OCI-LY1 (cell line): Measurements from ENCODE around the gene HIRA.
A peak's percentile ranks its signal among the peaks of the same experiment; 100 is the strongest.

Experiments used
- H2AFZ ChIP-seq: fragments of 200-600 bp; sonication (generic), shearing (Covaris generic); 2 replicates; pipeline ENCODE4 v1.6.0; 2014; ENCODE audit warnings: antibody characterized with exemption, mild to moderate bottlenecking, low read length
- H3F3A ChIP-seq: fragments of 200-600 bp; sonication (generic), shearing (Covaris generic); 2 replicates; pipeline ENCODE4 v1.6.0; 2014; ENCODE audit warnings: mild to moderate bottlenecking, antibody characterized with exemption, low read length, moderate library complexity; ENCODE audit not compliant: insufficient read depth
- H3K27ac ChIP-seq: fragments of 200-600 bp; sonication (generic); 2 replicates; pipeline ENCODE4 v1.5.1; 2014; ENCODE audit warnings: low read length, mixed run types, mild to moderate bottlenecking, low read depth; ENCODE audit not compliant: poor library complexity, severe bottlenecking
- H3K27me3 ChIP-seq: fragments of 200-600 bp; sonication (generic); 2 replicates; pipeline ENCODE4 v1.6.0; 2014; ENCODE audit warnings: antibody characterized with exemption, mild to moderate bottlenecking, low read length, moderate library complexity; ENCODE audit not compliant: insufficient read depth
- H3K36me3 ChIP-seq: fragments of 200-600 bp; sonication (generic); 2 replicates; pipeline ENCODE4 v1.6.1; 2014; ENCODE audit warnings: mild to moderate bottlenecking, antibody characterized with exemption, low read length, moderate library complexity, mixed read lengths; ENCODE audit not compliant: insufficient read depth
- H3K4me1 ChIP-seq: fragments of 200-600 bp; sonication (generic); 2 replicates; pipeline ENCODE4 v1.5.1; 2014; ENCODE audit warnings: mild to moderate bottlenecking, low read length, moderate library complexity; ENCODE audit not compliant: insufficient read depth, severe bottlenecking
- H3K4me2 ChIP-seq: fragments of 200-600 bp; sonication (generic), shearing (Covaris generic); 2 replicates; pipeline ENCODE4 v1.6.1; 2014; ENCODE audit warnings: low read length
- H3K4me3 ChIP-seq: fragments of 200-600 bp; sonication (generic); 2 replicates; pipeline ENCODE4 v1.5.1; 2014; ENCODE audit warnings: low read length, low read depth, mild to moderate bottlenecking, mixed read lengths; ENCODE audit not compliant: poor library complexity, severe bottlenecking
- H3K79me2 ChIP-seq: fragments of 200-600 bp; shearing (Covaris generic); 2 replicates; pipeline ENCODE4 v1.6.1; 2016; ENCODE audit warnings: mixed run types, low read length, mixed read lengths; ENCODE audit not compliant: insufficient read depth
- H3K9ac ChIP-seq: fragments of 200-600 bp; sonication (generic), shearing (Covaris generic); 2 replicates; pipeline ENCODE4 v1.6.1; 2014; ENCODE audit warnings: mild to moderate bottlenecking, low read length, mixed read lengths
- H3K9me2 ChIP-seq: fragments of 200-600 bp; sonication (generic), shearing (Covaris generic); 2 replicates; pipeline ENCODE4 v1.6.1; 2014; ENCODE audit warnings: low read depth, mild to moderate bottlenecking, low read length, mixed read lengths
- H3K9me3 ChIP-seq: fragments of 200-600 bp; shearing (Covaris generic); 2 replicates; pipeline ENCODE4 v1.6.1; 2014; ENCODE audit warnings: low read length, mixed read lengths
- H4K20me1 ChIP-seq: fragments of 200-600 bp; sonication (generic), shearing (Covaris generic); 2 replicates; pipeline ENCODE4 v1.6.0; 2016; ENCODE audit warnings: mild to moderate bottlenecking, low read length; ENCODE audit not compliant: insufficient read depth
- CTCF ChIP-seq: fragments of 200-600 bp; sonication (generic), shearing (Covaris generic); IDR thresholded peaks from 2 replicates; pipeline ENCODE4 v1.5.1; 2017; ENCODE audit warnings: mild to moderate bottlenecking, antibody characterized with exemption, low read length, moderate library complexity, mixed read lengths
- EZH2 ChIP-seq: fragments of 200-600 bp; sonication (generic), shearing (Covaris generic); IDR thresholded peaks from 2 replicates; pipeline ENCODE4 v1.8.0; 2017; ENCODE audit warnings: borderline replicate concordance, mixed run types, mild to moderate bottlenecking, antibody characterized with exemption, low read length, moderate library complexity, mixed read lengths

Gene HIRA

GRCh38 chr22:19419464-19420178 is 11.9 kb downstream of the HIRA start:
- H3K27me3 ChIP-seq = no peaks in the 10 kb centered on the region
- no peaks in the 10 kb centered on the region for H4K20me1 ChIP-seq
- TF ChIP-seq EZH2 = no peak
- no peak for TF ChIP-seq CTCF
- H3K9me2 ChIP-seq = no peaks in the 10 kb centered on the region
- H3F3A ChIP-seq = no peaks in the 10 kb centered on the region; the same call in 1 of the 2 replicates
- peak overlapping the region; percentile 29; the same call in 1 of the 2 replicates for H3K9ac ChIP-seq
- no peak overlapping the region for H3K4me3 ChIP-seq
- H3K79me2 ChIP-seq = peaks cover 97% of the 10 kb centered on the region
- peaks cover 24% of the 10 kb centered on the region for H3K36me3 ChIP-seq
- no peaks in the 10 kb centered on the region for H3K9me3 ChIP-seq
- peak overlapping the region; percentile 86 for H3K27ac ChIP-seq
- peak overlapping the region; percentile 13; the same call in 1 of the 2 replicates for H3K4me2 ChIP-seq
- H3K4me1 ChIP-seq = peaks cover 26% of the 10 kb centered on the region
- H2AFZ ChIP-seq = no peak overlapping the region

- H3K4me3 ChIP-seq = no peak overlapping the region
- H3K4me2 ChIP-seq = peak overlapping the region; percentile 13; the same call in 1 of the 2 replicates
- no peak overlapping the region for H2AFZ ChIP-seq
- H4K20me1 ChIP-seq = no peaks in the 10 kb centered on the region
- peaks cover 26% of the 10 kb centered on the region for H3K4me1 ChIP-seq
- no peak overlapping the region for H3K9ac ChIP-seq
- H3K36me3 ChIP-seq = peaks cover 21% of the 10 kb centered on the region
- TF ChIP-seq CTCF = no peak
- TF ChIP-seq EZH2 = no peak
- H3K9me2 ChIP-seq = no peaks in the 10 kb centered on the region
- no peaks in the 10 kb centered on the region; the same call in 1 of the 2 replicates for H3F3A ChIP-seq
- no peaks in the 10 kb centered on the region for H3K27me3 ChIP-seq
- H3K27ac ChIP-seq = peak overlapping the region; percentile 86
- H3K9me3 ChIP-seq = no peaks in the 10 kb centered on the region
- H3K79me2 ChIP-seq = peaks cover 97% of the 10 kb centered on the region
These were observed 12.5 kb downstream of the HIRA start for GRCh38 chr22:19419086-19419463.

- TF ChIP-seq EZH2 = no peak
- TF ChIP-seq CTCF = no peak
- H3K9me3 ChIP-seq = no peaks in the 10 kb centered on the region
- H4K20me1 ChIP-seq = peaks cover 3% of the 10 kb centered on the region; the same call in 1 of the 2 replicates
- H3K36me3 ChIP-seq = peaks cover 63% of the 10 kb centered on the region
- no peak overlapping the region for H2AFZ ChIP-seq
- no peaks in the 10 kb centered on the region for H3K27me3 ChIP-seq
- no peaks in the 10 kb centered on the region for H3K9me2 ChIP-seq
- H3K4me3 ChIP-seq = no peak overlapping the region
- H3K9ac ChIP-seq = no peak overlapping the region
- peaks cover 65% of the 10 kb centered on the region for H3K79me2 ChIP-seq
- no peaks in the 10 kb centered on the region for H3F3A ChIP-seq
- no peak overlapping the region for H3K4me2 ChIP-seq
- no peak overlapping the region for H3K27ac ChIP-seq
- H3K4me1 ChIP-seq = no peaks in the 10 kb centered on the region
These were observed 18.6 kb downstream of the HIRA start for GRCh38 chr22:19412923-19413322.
